ENCODE measurements around the gene KRTAP5-11.
"Not testable (repeated sequence)": the region's sequence is repeated elsewhere in the genome, so short reads cannot be mapped to it uniquely, and the experiment has no call there.

Gene KRTAP5-11

DNA sequence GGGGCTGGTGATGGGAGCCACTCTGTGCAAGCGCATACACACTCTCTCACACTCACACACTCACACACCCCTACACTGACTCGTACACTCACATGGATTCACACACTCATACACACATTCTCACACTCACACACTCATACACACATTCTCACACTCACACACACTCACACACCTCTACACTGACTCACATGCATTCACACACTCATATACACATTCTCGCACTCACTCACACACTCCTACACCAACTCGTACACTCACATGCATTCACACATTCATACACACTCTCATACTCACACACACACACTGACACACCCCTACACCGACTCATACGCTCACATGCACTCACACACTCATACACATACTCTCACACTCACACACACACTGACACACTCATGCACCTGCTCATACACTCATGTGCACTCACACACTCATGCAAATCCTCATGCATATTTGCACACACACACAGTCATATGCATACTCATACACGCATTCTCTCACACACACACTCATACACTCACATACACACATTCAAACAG, 5.1 kb downstream of the KRTAP5-11 start:
- Histone ChIP-seq H3K4me2 (no peak overlapping the region), H3K4me1 (peaks cover 12 to 39% (median 28%) of the 10 kb centered on the region in 10 experiments), H4K20me1 (0 out of 22 replicates have a peak, but pooled peaks cover 0 to 5% (median 0%) of the 10 kb centered on the region in 11 experiments), H3K9me3 (replicated peaks in 1 of 11) (no peaks in the 10 kb centered on the region), H3K36me3 (no peaks in the 10 kb centered on the region), H3K27ac (no peak overlapping the region), H3K27me3 (no peaks in the 10 kb centered on the region), H3K4me3 (no peak overlapping the region), H3K9ac (no peak overlapping the region)
- TF ChIP-seq Cebpa-rat (IDR thresholded peaks at IDR 0.05) = no peak

DNA sequence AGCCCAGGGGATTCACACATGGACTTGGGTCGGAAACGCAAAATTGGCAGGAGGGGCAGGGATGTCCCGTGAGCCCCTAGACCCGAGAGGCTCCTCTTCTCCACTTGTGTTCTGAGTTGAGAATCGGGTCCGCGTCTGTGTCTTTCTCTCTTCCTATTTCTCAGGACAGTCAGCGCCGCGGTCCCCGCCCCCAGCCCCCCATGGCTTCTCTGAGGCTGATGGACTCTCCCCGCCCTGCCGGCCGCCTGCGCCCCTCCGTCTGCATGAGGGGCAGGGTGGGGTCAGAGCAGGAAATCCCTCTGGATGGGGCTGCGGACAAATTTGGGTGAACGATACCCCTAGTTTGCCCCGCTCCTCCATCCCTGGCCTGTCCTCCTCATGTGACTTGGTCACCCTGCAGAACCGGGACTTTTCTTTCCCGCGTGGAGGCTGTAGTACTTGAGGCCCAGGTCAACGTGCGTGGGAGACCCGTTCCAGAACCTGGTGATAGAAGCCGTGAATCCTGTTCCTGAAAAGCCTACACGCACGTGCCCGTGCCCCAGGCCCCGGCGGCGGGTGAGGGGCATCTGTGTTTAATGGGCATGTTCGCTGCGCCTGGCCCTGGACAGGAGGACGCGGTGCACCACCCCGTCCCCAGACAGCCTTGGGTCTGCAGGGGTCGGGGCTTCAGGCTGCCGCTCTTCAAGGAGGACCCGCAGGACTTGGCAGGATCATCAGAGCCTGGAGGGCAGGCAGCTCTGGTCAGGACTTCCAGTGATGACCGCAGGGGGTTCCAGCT, 5.8 kb downstream of the KRTAP5-11 start:
- not testable (repeated sequence) for H3K27me3 ChIP-seq; H3K36me3 ChIP-seq; H3K9me3 ChIP-seq (replicated peaks in 1 of 11); H4K20me1 ChIP-seq; H3K9ac ChIP-seq; H3K4me2 ChIP-seq; H3K27ac ChIP-seq; H3K4me3 ChIP-seq
- peaks cover 6 to 32% (median 22%) of the 10 kb centered on the region in 10 experiments for H3K4me1 ChIP-seq

DNA sequence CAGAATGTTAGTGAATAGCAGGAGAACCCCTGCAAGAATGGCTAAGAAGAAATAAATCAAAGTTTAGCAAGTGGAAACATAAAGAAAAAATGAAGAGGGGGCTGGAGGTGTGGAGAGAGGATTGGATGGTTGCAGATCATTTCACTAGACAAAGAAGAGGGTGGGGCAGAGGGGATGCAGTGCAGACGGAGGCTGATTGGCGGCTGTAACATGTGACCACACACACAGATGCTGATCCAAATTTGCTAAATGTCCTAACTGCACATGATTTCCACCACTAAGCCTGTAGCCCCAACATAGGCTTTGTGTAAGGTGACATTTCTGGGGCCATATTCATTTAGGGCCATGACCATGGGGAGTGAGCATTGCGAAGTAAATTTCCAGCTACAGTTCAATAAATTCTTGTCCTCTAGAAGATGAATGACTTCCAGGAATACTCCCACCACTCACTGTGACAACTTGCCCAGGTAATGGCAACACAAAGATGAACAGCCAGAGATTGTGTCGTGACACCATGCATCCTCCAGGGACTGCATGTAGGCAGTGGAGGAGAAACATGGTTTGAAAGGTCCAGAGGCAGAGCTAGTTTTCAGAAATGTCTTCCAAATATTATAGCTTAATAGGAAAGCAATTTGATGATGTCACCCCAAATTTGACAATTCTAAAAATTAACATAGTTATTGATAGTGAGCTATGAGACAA, 6.8 kb downstream of the KRTAP5-11 start:
- no peak overlapping the region for H3K27ac ChIP-seq
- H3K9ac ChIP-seq = no peak overlapping the region
- H3K4me1 ChIP-seq = peaks cover 0 to 26% (median 17%) of the 10 kb centered on the region in 10 experiments; a peak in 16 of 20 replicates
- H3K4me2 ChIP-seq = peak overlapping the region in 8 of 11 experiments; percentile 14 to 54 (median 46); a peak in 12 of 22 replicates
- no peaks in the 10 kb centered on the region for H3K9me3 ChIP-seq (replicated peaks in 1 of 11)
- no peaks in the 10 kb centered on the region for H4K20me1 ChIP-seq
- H3K36me3 ChIP-seq = no peaks in the 10 kb centered on the region
- no peaks in the 10 kb centered on the region for H3K27me3 ChIP-seq
- H3K4me3 ChIP-seq = no peak overlapping the region
- no peak for TF ChIP-seq Cebpa-rat (IDR thresholded peaks at IDR 0.05)

DNA sequence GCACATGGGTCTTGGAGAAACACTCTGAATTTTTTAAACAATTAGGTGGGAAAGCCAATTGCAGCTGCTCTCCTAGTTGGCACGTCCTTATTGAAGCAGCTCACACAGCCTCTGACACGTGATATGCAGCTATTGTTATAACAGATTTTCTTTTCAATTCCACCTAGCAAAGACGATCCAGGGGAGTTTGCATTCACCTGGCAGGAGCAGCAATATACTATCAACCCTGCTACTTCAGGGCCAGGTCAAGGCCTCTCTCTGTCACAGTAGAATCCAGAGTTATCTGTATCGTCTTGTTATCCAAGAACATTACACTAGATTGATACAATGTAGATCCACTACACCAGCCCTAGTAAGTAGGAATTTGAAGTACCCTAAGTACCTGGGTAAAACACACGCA, 8.3 kb downstream of the KRTAP5-11 start:
- peaks cover 0 to 15% (median 11%) of the 10 kb centered on the region in 10 experiments; a peak in 16 of 20 replicates for H3K4me1 ChIP-seq
- no peak overlapping the region for H3K27ac ChIP-seq
- H3K27me3 ChIP-seq = no peaks in the 10 kb centered on the region
- no peaks in the 10 kb centered on the region for H3K9me3 ChIP-seq (replicated peaks in 1 of 11)
- peak overlapping the region in 1 of 11 experiments; percentile 14; a peak in 1 of 22 replicates for H3K4me2 ChIP-seq
- H4K20me1 ChIP-seq = no peaks in the 10 kb centered on the region
- no peak for TF ChIP-seq Cebpa-rat (IDR thresholded peaks at IDR 0.05)
- no peak overlapping the region for H3K9ac ChIP-seq
- H3K4me3 ChIP-seq = no peak overlapping the region
- no peaks in the 10 kb centered on the region for H3K36me3 ChIP-seq

DNA sequence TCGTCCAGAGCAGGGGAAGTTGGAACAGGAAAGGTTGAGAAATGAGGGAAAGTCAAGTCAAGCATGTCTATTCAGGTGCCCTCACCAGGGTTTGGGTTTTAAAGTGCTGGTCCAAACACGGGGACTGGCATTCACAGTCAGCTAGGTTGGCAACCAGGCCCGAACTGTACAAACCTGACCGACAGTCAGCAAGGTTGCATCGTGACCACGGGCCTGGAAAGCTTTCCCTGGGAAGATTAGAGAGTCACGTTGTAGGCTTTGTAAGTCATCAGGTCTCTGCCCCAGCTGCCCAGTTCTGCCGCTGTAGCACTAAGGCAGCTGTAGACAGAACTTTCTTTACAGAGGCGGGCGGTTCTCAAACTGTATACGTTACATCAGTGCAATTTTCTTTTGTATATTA, 9.9 kb downstream of the KRTAP5-11 start:
- no peaks in the 10 kb centered on the region; a peak in 1 of 22 replicates for H4K20me1 ChIP-seq
- peaks cover 0 to 9% (median 0%) of the 10 kb centered on the region in 11 experiments; a peak in 3 of 22 replicates for H3K27me3 ChIP-seq
- no peak overlapping the region for H3K27ac ChIP-seq

DNA sequence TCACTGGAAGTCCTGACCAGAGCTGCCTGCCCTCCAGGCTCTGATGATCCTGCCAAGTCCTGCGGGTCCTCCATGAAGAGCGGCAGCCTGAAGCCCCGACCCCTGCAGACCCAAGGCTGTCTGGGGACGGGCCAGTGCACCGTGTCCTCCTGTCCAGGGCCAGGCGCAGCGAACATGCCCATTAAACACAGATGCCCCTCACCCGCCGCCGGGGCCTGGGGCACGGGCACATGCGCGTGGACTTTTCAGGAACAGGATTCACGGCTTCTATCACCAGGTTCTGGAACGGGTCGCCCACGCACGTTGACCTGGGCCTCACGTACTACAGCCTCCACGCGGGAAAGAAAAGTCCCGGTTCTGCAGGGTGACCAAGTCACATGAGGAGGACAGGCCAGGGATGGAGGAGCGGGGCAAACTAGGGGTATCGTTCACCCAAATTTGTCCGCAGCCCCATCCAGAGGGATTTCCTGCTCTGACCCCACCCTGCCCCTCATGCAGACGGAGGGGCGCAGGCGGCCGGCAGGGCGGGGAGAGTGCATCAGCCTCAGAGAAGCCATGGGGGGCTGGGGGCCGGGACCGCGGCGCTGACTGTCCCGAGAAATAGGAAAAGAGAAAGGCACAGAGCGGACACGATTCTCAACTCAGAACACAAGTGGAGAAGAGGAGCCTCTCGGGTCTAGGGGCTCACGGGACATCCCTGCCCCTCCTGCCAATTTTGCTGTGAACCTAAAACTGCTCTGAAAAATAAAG, 11.4 kb downstream of the KRTAP5-11 start:
- not testable (repeated sequence) for H3K4me3 ChIP-seq; H3K9me3 ChIP-seq (replicated peaks in 1 of 11); H3K36me3 ChIP-seq; H3K9ac ChIP-seq; H3K27ac ChIP-seq; H4K20me1 ChIP-seq; H3K4me2 ChIP-seq
- Histone ChIP-seq H3K4me1 (peaks cover 0 to 20% (median 15%) of the 10 kb centered on the region in 10 experiments; a peak in 16 of 20 replicates), H3K27me3 (peaks cover 0 to 14% (median 0%) of the 10 kb centered on the region in 11 experiments; a peak in 5 of 22 replicates)

More for the DNA sequence above, 9.9 kb downstream of the KRTAP5-11 start:
- Histone ChIP-seq H3K4me3 (no peak overlapping the region), H3K4me2 (no peak overlapping the region), H3K9me3 (replicated peaks in 1 of 11) (no peaks in the 10 kb centered on the region), H3K9ac (no peak overlapping the region), H3K4me1 (peaks cover 0 to 15% (median 11%) of the 10 kb centered on the region in 10 experiments; a peak in 16 of 20 replicates), H3K36me3 (no peaks in the 10 kb centered on the region)
- TF ChIP-seq Cebpa-rat (IDR thresholded peaks at IDR 0.05) = no peak

DNA sequence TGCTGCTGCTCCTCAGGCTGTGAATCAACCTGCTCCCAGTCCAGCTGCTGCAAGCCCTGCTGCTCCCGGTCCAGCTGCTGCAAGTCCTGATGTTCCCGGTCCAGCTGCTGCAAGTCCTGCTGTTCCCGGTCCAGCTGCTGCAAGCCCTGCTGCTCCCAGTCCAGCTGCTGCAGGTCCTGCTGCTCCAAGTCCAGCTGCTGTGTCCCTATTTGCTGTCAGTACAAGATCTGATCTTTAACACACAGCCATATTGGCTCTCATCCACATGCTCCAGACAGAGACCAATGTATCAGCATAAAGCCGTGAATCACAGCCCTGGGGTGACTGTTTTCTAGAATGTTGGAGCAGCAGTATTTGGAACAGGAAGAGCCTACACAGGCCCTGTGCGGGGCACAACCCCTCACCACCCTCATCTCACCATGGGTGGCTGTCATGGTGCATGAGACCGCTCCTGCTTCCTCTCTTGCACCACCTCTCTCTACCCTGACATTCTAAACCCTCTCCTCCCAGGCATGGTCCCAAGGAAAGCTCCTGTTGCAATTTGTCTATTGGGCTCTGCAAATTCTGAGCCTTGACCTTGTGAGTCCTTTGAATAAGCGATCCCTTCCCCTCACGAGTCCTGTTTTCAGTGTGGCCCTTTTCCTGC, 13.8 kb downstream of the KRTAP5-11 start:
- no peak for TF ChIP-seq Cebpa-rat (IDR thresholded peaks at IDR 0.05)
- no peak overlapping the region for H3K9ac ChIP-seq
- no peaks in the 10 kb centered on the region for H3K36me3 ChIP-seq
- H3K9me3 ChIP-seq (replicated peaks in 1 of 11) = no peaks in the 10 kb centered on the region
- H3K27me3 ChIP-seq = peaks cover 0 to 27% (median 10%) of the 10 kb centered on the region in 11 experiments; a peak in 8 of 22 replicates
- no peak overlapping the region for H3K27ac ChIP-seq
- no peaks in the 10 kb centered on the region; a peak in 2 of 22 replicates for H4K20me1 ChIP-seq
- H3K4me3 ChIP-seq = no peak overlapping the region
- H3K4me2 ChIP-seq = no peak overlapping the region
- peaks cover 7 to 18% (median 11%) of the 10 kb centered on the region in 10 experiments; a peak in 19 of 20 replicates for H3K4me1 ChIP-seq

DNA sequence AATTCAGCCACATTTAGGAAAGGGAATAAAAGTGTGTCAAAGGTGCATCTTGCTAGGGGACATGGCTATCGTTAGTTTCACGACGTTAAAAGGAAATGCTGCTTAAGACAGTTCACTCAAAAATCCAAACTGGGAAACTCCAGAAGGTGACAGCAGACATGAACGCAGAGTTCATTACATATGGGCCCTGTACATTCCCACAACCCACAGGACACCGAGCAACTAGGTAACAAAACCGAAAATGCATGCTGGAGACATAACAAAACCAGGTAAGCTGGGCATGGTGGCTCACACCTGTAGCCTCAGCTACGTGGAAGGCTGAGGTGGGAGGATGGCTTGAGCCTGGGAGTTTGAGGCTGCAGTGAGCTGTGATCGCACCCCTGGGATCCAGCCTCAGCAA, 15.0 kb downstream of the KRTAP5-11 start:
- not testable (repeated sequence) for H4K20me1 ChIP-seq; H3K9me3 ChIP-seq (replicated peaks in 1 of 11); H3K4me2 ChIP-seq; H3K4me3 ChIP-seq; H3K27ac ChIP-seq; H3K36me3 ChIP-seq; H3K9ac ChIP-seq
- Histone ChIP-seq H3K4me1 (peaks cover 10 to 21% (median 15%) of the 10 kb centered on the region in 10 experiments; a peak in 19 of 20 replicates), H3K27me3 (peaks cover 0 to 28% (median 12%) of the 10 kb centered on the region in 11 experiments; a peak in 8 of 22 replicates)

DNA sequence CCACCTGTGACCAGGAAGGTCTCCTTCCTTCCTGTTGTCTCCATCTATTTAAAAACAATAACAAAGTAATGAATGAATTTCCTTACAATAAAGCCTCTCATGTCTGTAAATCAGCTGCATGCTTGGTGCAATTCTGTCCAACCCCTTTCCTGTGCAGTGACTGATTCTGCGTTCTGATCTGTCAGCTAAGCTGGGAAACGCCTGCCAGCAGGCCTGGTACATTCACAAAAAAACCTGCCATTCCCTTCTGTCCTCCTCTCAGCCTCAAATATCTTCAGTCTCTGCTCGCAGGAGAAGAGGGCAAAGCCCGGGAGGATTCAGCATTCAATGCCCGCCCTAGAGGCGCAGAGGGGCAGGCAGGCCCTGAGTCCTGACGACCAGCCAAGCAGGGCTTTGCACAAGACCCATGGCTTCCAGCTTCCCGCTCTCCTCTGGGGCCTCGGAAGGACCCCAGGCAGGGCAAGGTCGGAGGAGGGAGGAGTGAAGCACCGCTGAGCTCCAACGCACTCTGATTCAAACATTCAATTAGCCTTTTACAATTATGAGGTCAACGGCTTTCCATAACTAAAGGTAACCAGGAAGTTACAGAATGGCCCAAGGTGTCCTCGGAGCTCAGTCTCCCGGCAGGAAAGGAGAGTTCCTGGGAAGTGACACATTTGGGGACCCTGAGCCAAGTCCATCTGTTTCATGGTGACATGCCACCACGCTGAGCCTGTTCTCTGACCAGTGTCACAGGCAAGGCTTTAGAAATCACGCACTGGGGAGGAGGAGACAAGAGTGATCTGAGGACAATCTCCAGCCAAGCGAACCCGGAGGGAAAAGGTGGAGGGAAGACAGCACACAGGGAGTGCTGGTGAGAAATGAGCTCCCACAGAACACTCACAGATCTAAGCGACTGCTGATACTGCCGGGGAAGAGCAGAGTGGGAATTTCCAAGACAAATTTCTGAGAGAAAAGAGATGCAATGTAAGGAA, 15.8 kb downstream of the KRTAP5-11 start:
- H3K4me3 ChIP-seq; H3K9me3 ChIP-seq (replicated peaks in 1 of 11); H3K27ac ChIP-seq; H3K9ac ChIP-seq; H3K36me3 ChIP-seq; H4K20me1 ChIP-seq: not testable (repeated sequence)
- peaks cover 0 to 28% (median 12%) of the 10 kb centered on the region in 11 experiments; a peak in 8 of 22 replicates for H3K27me3 ChIP-seq
- peak overlapping the region in 9 of 11 experiments; percentile 7 to 57 (median 40); a peak in 14 of 22 replicates for H3K4me2 ChIP-seq
- peaks cover 10 to 21% (median 15%) of the 10 kb centered on the region in 10 experiments; a peak in 19 of 20 replicates for H3K4me1 ChIP-seq
